Fibroblast of lung (primary cell): ENCODE measurements around the gene RPS6KA2. TPM values are rescaled to one million over a fixed set of nuclear protein-coding genes. Genes with fewer than 3 reads are reported as not detected.

Experiments used
- DNase-seq, 2 donors: peaks; one replicate each; pipeline versions ENCODE4 v3.0.0 to v3.0.0-alpha.2; 2010; ENCODE audit warnings: low read depth in 2 of 2
- H2AFZ ChIP-seq: 2 replicates; pipeline ENCODE4 v1.5.1; 2012; ENCODE audit warnings: low read length, control low read depth, inconsistent platforms
- H3K27ac ChIP-seq: 2 replicates; pipeline ENCODE4 v1.5.1; 2011; ENCODE audit warnings: low read length, control low read depth; ENCODE audit not compliant: insufficient read depth
- H3K27me3 ChIP-seq: 2 replicates; pipeline ENCODE4 v1.5.1; 2011; ENCODE audit warnings: mild to moderate bottlenecking, low read length; ENCODE audit not compliant: control insufficient read depth, insufficient read depth
- H3K36me3 ChIP-seq: 2 replicates; pipeline ENCODE4 v1.5.1; 2011; ENCODE audit warnings: low read length; ENCODE audit not compliant: control insufficient read depth, insufficient read depth
- H3K4me1 ChIP-seq: 2 replicates; pipeline ENCODE4 v1.5.1; 2011; ENCODE audit warnings: low read length; ENCODE audit not compliant: control insufficient read depth, insufficient read depth; ENCODE audit errors: extremely low read depth
- H3K4me2 ChIP-seq: 2 replicates; pipeline ENCODE4 v1.5.1; 2011; ENCODE audit warnings: low read length, control low read depth; ENCODE audit not compliant: insufficient read depth; ENCODE audit errors: extremely low read depth
- H3K4me3 ChIP-seq, 4 experiments: fragments of 200-600 bp in 1 of 4; sonication (generic) in 1 of 4; replicated peaks in 1 of 4; 2 replicates each; pipeline ENCODE4 v1.5.1; 2011 to 2016; ENCODE audit warnings: low read length in 4 of 4, low read depth in 3 of 4, mild to moderate bottlenecking in 3 of 4, control low read depth in 2 of 4, inconsistent platforms in 1 of 4, mixed read lengths in 1 of 4; ENCODE audit not compliant: insufficient read depth in 1 of 4; ENCODE audit errors: control extremely low read depth in 1 of 4
- H3K79me2 ChIP-seq: 2 replicates; pipeline ENCODE4 v1.5.1; 2012; ENCODE audit warnings: mild to moderate bottlenecking, low read length, inconsistent platforms; ENCODE audit not compliant: control insufficient read depth, insufficient read depth
- H3K9ac ChIP-seq: 2 replicates; pipeline ENCODE4 v1.5.1; 2011; ENCODE audit warnings: mild to moderate bottlenecking, low read length, control low read depth; ENCODE audit not compliant: insufficient read depth
- H3K9me3 ChIP-seq: 2 replicates; pipeline ENCODE4 v1.5.1; 2012; ENCODE audit warnings: low read depth, low read length; ENCODE audit not compliant: control insufficient read depth, insufficient read depth
- H4K20me1 ChIP-seq: 2 replicates; pipeline ENCODE4 v1.5.1; 2011; ENCODE audit warnings: low read length; ENCODE audit not compliant: control insufficient read depth, insufficient read depth; ENCODE audit errors: extremely low read depth
- CTCF ChIP-seq, 2 donors: IDR thresholded peaks in 1 of 2; conservative IDR thresholded peaks in 1 of 2; 1 replicate in 1 of 2; 2 replicates in 1 of 2; pipeline ENCODE4 v1.5.1; 2011 to 2012; ENCODE audit warnings: low read length in 2 of 2, control low read depth in 1 of 2, inconsistent platforms in 1 of 2, low read depth in 1 of 2, mild to moderate bottlenecking in 1 of 2
- EZH2 ChIP-seq: IDR thresholded peaks from 2 replicates; pipeline ENCODE4 v1.5.1; 2012; ENCODE audit warnings: low read length, control low read depth, mild to moderate bottlenecking; ENCODE audit errors: missing control alignments
- polyA plus RNA-seq, 2 donors: library from polyadenylated mRNA; depleted of rRNA in 1 of 2; stranded (reverse) in 1 of 2; unstranded in 1 of 2; fragments of >200 nt; gene quantifications; 2 replicates each; pipeline ENCODE4 v1.2.1, GENCODE V29; 2011 to 2012; ENCODE audit warnings: missing spikeins in 1 of 2
- total RNA-seq: library from RNA; depleted of rRNA; stranded (reverse); fragments of >200 nt; gene quantifications from 2 replicates; pipeline ENCODE4 v1.2.1, GENCODE V29; 2014

The RPS6KA2 gene
- total and polyA plus RNA-seq, 2 donors (not counting 1 experiment from before 2014, with no cell fraction given), result 66.8 to 116 TPM

- DNase-seq, result peak in 1 of 2 donors; percentile 12
- Histone ChIP-seq H3K9me3 (no peaks in the 10 kb centered on the region), H4K20me1 (no peaks in the 10 kb centered on the region), H3K27me3 (no peaks in the 10 kb centered on the region), H3K36me3 (peaks cover 11% of the 10 kb centered on the region), H2AFZ (no peak overlapping the region), H3K27ac (no peak overlapping the region), H3K4me2 (no peak overlapping the region), H3K4me1 (no peaks in the 10 kb centered on the region), H3K9ac (no peak overlapping the region), H3K4me3 (no peak overlapping the region), H3K79me2 (no peaks in the 10 kb centered on the region)
- TF ChIP-seq CTCF (conservative IDR thresholded peaks at IDR 0.05 in 1 of 2, IDR thresholded peaks at IDR 0.05 in 1 of 2; ENCODE audit: low read depth in 1 of 2, low read length in 2 of 2) (no peak), EZH2 (no peak)
Measured at GRCh38 chr6:166488076-166488685, 138.9 kb downstream of the RPS6KA2 start.

GRCh38 chr6:166487148-166487547 lies 139.9 kb downstream of the RPS6KA2 start:
- Histone ChIP-seq H3K27ac (no peak overlapping the region), H3K4me3 (no peak overlapping the region), H3K4me2 (no peak overlapping the region), H4K20me1 (no peaks in the 10 kb centered on the region), H2AFZ (no peak overlapping the region), H3K27me3 (no peaks in the 10 kb centered on the region), H3K9me3 (no peaks in the 10 kb centered on the region), H3K79me2 (no peaks in the 10 kb centered on the region), H3K4me1 (no peaks in the 10 kb centered on the region), H3K9ac (no peak overlapping the region), H3K36me3 (peaks cover 13% of the 10 kb centered on the region)
- no peak for DNase-seq
- TF ChIP-seq EZH2 (no peak), CTCF (conservative IDR thresholded peaks at IDR 0.05 in 1 of 2, IDR thresholded peaks at IDR 0.05 in 1 of 2; ENCODE audit: low read depth in 1 of 2, low read length in 2 of 2) (no peak)

- H2AFZ ChIP-seq, result no peak overlapping the region
- no peak overlapping the region for H3K9ac ChIP-seq
- no peak for DNase-seq
- no peak overlapping the region for H3K4me3 ChIP-seq
- no peaks in the 10 kb centered on the region for H3K27me3 ChIP-seq
- H3K4me2 ChIP-seq, result no peak overlapping the region
- H3K36me3 ChIP-seq, result peaks cover 13% of the 10 kb centered on the region
- H3K9me3 ChIP-seq, result no peaks in the 10 kb centered on the region
- TF ChIP-seq CTCF (conservative IDR thresholded peaks at IDR 0.05 in 1 of 2, IDR thresholded peaks at IDR 0.05 in 1 of 2; ENCODE audit: low read depth in 1 of 2, low read length in 2 of 2) (no peak), EZH2 (no peak)
- no peaks in the 10 kb centered on the region for H3K4me1 ChIP-seq
- no peak overlapping the region for H3K27ac ChIP-seq
- no peaks in the 10 kb centered on the region for H4K20me1 ChIP-seq
- no peaks in the 10 kb centered on the region for H3K79me2 ChIP-seq
Measured at GRCh38 chr6:166486536-166486880, 140.5 kb downstream of the RPS6KA2 start.
